A549 treated with dexamethasone at 1 μM for 4 hours (cell line): Measurements from ENCODE around the gene MUC16. TPM values are rescaled to one million over a fixed set of nuclear protein-coding genes. Genes with fewer than 3 reads are reported as not detected.

Experiments used
- total RNA-seq: library from RNA; stranded (reverse); fragments of 200-300 nt; extraction: Qiagen RNA extraction; gene quantifications from 5 replicates; pipeline ENCODE4 v1.2.3, GENCODE V29; 2022

The MUC16 gene
- total RNA-seq = 0.06 to 0.07 TPM (median 0.06 TPM) in 4 of 5 replicates, not detected in the other

DNA sequence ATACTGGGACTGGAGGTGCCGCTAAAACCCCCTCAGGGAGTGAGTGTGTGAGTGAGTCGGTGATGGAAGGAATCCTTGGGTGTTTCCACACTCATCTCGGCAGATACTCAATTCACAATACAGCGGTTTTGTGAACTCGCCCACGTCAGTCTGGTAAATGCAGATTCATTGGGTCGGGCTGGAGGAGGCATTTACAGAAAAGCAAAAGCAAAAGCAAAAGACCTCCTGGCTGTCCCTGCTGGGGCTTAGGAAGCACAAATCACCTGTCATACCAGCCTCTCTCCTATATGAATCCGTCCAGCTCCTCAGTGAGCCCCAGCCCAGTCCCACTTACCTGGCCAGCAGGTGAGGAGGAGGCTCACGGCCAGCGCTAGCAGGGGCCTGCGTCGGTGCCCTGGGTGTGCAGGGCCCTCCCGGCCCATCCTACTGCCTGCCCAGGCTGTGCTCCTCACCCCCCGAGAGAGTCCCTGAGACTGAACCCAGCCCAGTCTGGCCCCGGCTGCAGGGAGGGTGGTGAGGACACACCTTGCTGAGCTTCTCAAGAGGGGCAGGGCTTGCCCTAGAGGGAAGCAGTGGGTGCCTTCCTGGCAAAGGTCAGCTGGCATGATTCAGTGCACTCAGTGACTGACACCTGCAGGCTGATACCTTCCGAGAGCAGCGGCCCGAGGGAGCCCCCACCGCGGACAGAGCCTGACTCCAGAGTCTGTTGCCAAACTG is at the start of gene MUC16:
TSS of gene MUC16 (minus strand) at position 475 of the 717 bp plus-strand sequence.

Other genes with a start within 250 kb of the MUC16 start
- gene ZNF558, start 178.1 kb downstream of the MUC16 start, total RNA-seq = 5.7 to 8.2 TPM (median 6.9 TPM) in 5 replicates
- gene MBD3L1, start 178.0 kb downstream of the MUC16 start, total RNA-seq = not detected in 5 replicates
- gene OR1M1, start 76.7 kb upstream of the MUC16 start, total RNA-seq = not detected in 5 replicates
- gene OR7G2, start 97.1 kb upstream of the MUC16 start, total RNA-seq = not detected in 5 replicates
- not detected in 5 replicates for gene OR7G1, start 105.4 kb upstream of the MUC16 start, total RNA-seq
- not detected in 5 replicates for gene OR7G3, start 116.5 kb upstream of the MUC16 start, total RNA-seq
- 17.1 to 21.7 TPM (median 21.2 TPM) in 5 replicates for gene ZNF317, start 130.0 kb upstream of the MUC16 start, total RNA-seq
- gene OR7D2, start 168.6 kb upstream of the MUC16 start, total RNA-seq = 0.04 to 0.07 TPM in 2 of 5 replicates, not detected in the others
- 0.02 to 0.08 TPM (median 0.05 TPM) in 3 of 5 replicates, not detected in the others for gene OR7D4, start 209.2 kb upstream of the MUC16 start, total RNA-seq
- gene OR7E24, start 240.5 kb upstream of the MUC16 start, total RNA-seq = not detected in 5 replicates